ENCODE results near the gene CFAP46.
"Not testable (repeated sequence)": the region's sequence is repeated elsewhere in the genome, so short reads cannot be mapped to it uniquely, and the experiment has no call there.

Gene CFAP46

DNA sequence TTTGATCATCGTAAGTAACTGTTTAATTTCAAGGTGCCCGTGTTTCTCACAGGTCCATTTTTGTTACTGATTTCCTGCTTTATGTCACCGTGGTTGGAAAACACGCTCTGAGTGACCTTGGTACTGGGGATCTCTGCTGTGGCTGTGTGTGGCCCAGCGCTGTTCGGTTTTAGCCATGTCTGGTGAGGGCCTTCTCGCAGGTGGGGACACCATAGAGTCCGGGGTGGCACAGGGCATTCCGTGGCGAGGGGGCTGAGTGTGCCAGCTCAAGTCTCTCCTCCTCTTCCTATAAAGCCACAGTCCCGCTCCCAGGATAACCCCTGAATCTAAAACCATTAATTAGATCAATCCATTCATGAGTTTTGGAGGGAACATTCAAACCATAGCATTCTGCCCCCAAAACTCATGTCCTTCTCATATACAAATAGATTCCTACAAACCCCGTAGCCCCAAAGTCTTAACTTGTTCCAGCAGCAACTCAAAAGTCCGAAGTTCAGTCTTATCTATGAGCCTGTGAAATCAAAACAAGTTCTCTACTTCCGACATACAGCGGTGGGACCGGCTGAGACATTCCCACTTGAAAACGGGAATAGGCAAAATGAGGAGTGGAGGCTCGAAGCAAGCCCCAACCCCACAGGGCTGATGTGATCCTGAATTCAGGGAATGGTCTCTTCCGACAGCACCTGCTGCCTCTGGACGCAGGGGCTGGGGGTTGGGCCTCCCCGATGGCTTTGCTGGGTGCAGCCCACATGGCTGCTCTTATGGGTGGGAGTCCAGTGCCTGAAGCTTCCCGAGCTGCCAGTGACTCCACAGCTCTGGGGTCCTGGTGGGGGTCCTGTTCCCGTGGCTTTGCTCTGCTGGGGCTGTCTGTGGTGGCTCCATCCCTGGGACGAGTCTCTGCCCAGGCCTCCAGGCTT is 101.4 kb downstream of the CFAP46 start:
- no peak for DNase-seq

DNA sequence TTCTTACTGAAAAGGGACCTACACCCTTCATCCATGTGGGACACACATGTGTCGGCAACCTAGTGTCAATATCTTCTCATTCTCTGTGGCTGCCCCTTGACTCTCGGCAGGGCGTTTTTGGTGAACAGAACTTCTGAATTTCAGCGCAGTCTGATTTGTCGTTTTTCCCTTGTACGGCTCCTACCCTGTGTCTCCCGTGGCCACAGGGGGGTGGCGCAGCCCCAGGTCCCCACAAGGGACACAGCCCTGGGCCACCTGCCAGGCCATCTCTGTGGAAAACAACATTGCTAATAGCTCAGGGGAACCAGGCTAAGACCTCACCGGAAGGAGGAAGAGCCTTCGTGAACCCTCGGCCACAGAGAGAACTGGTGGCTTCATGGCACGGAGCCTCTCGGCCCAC is 103.3 kb downstream of the CFAP46 start:
- DNase-seq = no peak

DNA sequence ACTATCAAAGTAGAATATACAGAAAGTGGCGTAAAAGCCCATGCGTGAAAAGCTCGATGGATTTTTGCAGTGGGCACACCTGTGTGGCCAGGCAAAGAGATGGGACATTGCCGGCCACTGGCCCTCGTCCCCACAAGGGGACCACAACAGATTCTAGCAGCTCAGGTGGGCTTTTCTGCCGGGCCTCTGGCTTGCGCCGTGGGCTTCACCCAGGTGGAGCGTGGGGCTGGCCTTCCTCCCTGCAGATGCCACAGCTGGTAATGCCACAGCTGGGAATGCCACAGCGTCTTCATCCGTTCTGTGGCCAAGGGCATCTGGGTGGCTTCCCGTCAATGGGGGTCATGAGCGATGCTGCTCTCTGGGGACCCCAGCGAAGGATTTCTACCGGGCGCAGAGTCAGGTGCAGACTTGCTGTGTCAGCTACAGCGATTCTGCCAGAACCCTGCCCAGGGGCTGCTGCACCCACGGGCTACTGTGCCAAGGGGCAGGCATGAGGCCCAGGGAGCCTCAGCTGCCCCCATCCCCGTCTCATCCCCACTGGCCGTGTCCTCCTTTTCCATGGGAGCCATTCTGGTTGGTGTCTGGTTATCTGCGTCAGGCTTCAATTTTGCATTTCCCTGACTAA is 103.9 kb downstream of the CFAP46 start:
- DNase-seq = no peak

DNA sequence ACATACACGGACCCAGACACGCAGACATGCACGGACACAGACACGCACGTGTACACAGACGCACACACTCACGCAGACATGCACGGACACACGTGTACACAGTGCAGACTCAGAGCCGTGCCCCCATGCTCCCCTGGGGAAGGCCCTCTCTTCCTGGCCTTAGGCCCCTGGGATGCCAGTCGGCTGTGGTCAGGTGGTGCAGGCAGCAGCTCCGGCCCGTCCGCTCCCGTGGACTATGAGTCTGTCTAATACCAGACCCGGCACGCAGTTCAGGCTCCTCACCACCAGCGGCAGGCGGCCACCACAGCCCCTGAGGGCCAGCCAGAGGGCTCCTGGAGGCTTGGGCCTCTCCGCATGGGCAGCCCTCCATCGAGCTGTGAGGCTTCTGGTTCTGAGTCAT is 104.5 kb downstream of the CFAP46 start:
- DNase-seq = no peak

DNA sequence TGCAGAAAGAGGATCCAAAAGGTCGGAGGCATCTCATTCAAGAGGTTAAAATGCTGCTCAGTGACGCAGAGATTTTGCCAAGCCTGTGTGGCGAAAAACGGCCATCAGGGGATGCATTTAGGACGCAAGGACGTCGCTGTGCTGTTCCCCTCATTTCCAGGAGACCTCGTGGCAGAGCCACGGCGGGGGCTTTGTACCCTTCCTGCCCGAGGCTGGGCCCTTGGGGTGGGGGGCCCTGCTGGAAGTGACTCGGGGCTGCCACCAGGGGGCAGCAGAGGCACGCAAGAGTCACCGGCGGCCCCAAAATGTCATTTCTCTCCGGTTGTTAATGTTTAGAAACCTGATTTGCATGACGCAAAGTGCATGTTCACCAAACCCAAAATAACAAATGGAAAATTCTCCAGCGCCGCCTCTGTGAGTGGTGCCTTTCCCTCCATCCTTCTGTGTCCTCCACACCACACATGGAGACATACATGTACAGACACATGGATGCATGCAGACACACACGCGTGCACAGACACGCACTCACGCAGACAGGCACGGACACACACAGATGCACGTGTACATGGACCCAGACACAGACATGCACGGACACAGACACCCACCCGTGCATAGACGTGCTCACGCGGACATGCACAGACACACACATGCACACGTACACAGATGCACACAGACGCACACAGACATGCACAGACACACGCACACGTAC is 105.4 kb downstream of the CFAP46 start:
- no peak for DNase-seq

DNA sequence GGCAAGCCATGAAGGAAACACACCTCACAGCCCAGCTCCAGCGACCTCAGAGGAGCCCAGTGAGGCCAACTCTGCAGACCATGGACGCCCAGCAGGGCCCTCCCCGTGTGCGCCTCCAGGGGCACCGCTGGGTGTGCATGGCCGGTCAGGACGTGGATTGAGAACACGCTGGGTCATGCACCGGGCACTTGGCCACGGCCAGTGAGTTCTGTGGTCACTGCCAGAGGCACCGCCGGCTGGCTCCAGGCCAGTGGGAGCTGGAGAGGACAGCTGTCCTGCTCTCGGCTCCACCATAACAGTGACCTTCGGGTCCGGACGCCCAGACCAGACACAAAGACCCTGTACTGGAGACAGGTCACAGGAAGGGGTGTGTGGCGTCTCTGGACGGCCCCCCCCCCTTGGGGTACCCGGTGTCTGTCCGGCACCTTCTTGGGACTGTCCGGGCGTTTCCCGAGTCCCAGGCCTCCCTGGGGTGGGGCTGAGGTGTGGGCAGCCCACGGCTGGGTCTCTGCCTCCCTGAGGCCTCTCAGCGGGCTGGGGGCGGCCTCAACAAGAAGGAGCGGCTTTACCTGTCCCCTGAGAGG is 106.0 kb downstream of the CFAP46 start:
- no peak for DNase-seq

DNA sequence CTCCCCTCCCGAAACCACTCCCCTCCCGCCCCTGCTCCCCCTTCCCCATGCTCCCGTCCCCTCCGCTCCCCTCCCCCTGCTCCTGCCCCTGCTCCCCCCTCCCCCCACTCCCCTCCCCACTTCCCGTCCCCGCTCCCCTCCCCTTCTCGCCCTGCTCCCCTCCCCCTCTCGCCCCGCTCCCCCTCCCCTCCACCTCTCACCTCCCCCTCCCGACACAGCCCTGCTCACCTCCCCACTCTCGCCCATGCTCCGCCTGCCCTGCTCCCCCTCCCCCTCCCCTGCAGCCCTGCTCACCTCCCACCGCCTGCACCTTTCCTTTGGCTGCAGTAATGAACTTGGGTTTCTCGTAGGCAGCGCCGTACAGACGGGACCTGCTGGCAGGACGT is 106.5 kb downstream of the CFAP46 start:
- no peak for DNase-seq

DNA sequence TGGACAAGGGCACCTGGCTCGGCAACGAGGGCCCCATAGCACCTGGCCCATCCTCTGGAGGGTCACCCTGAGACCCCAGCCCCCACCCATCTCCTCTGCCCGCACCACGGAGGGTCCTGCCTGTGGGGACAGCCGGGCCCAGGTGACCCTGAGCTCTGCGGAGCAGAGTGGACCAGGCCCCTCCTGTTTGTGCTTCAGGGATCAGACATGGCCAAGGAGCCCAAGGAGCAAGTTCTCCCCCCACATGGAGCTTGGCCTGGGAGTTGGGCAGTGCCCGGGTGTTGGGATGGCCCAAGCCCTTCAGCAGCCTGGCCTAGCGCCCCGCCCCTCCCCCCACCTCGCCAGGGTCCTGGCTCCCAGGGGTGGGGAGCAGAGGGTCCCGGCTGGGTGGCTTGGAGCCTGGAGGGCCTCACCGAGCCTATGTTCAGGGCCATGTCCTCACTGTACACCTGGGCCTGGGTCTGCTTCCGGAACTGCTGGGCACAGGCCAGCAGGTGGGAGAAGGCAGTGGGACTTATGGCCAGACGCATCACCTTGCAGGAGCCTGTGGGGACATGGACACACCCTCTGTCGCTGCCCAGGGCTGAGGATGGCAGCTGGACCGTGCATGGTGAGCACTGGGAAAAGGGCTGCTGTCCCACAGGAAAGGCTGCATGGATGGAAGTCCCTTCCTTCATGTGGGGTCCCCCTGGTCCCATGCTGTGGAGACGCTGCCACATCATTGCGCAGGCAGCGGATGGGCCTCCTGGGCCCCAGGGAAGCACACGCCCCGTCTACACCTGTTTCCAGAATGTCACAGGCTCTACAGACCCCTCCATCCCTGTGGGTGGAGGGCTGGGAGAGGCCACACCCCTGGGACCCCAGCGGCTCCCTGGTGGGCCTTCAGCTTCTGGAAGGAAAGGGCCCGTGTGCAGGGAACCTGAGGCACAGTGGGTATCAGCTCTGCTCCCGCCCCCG is 107.2 kb downstream of the CFAP46 start:
- no peak for DNase-seq

DNA sequence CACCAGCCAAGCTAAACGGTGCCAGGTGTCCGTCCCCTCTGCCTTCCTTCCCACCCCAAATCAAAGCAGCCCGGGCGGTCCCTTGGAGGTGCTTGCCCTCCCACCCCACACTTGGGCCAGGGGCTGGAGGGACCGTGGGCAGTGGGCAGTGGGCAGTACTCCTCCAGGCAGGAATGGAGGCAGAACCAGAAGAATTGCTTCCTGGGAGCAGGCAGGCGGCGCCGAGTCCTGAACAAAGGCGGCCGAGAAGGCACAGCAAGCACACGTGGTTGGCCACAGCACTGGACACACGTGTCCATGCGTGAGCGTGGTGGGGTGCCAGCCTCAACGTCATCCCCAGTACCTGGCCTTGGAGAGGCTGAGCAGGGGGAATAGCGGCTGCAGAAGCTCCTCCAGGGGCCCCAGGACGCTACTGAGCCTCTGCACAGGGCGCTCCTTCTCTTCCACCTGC is 108.0 kb downstream of the CFAP46 start:
- DNase-seq = no peak

DNA sequence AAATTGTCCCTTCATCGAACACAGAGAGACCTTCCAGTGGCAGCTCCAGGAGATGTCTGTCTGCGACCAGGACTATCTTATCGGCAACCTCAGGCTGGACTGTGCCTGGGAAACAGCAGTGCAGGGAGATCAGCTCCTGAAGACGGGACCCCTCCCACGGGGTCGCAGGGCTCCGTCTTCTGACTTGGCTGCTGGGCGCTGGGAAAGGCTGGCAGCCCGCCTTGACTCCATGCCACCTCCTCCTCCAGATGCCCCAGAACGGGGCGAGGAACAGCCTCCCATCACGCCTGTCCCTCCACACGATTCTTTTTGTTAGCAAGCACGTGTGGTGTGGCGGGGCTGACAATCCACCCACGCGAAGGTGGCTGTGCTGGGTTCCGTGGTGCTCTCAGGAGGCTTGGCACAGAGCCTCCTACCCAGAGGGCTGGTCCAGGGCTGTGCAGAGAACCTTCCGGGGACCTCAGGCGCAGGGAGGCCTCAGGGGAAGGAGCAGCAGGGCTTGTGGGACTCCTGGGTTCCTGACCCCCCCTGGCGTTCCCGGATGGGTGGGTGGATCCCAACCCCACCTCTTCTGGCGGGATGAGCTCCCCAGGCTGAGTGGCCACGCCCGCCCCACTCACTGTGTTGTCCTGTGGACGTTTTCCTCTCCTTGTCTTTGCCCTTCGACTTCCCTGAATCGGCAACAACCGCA is 108.8 kb downstream of the CFAP46 start:
- DNase-seq = no peak

DNA sequence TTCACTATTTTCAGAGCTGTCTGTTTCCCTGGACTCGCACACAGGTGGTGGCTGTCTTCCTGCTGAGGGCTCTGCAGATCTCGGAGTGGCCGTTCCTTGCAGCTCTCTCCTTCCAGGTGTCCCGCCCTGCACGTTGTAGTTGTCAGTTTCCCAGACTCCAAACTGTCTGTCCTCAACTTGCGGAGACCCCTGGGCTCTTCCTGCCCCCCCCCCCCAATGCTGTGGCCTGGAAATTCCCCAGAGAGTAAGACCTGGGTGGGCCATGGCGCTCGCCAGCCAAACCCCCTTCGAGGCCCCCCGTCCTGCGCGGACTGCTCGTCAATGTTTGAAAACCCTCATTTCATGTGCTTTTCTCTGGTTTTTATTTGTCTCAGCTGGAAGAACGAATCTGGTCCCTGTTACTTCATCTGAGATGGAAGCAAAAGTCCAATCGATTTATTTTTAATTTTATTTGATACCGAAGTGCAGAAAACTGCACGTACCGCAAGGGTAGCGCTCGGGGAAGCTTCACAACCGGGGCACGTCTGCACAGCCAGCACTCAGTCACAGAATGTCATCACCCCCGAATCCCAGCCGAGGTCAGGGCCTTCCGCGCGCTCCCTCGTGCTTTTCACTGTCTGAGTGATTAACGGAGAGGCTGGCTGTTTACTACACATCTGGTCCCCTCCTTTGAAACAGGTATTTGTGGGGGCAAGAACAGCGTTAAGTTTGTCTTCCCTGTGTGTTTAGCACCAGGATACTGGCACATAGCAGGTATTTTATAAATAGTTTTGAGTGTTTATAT is 110.0 kb downstream of the CFAP46 start:
- no peak for DNase-seq

DNA sequence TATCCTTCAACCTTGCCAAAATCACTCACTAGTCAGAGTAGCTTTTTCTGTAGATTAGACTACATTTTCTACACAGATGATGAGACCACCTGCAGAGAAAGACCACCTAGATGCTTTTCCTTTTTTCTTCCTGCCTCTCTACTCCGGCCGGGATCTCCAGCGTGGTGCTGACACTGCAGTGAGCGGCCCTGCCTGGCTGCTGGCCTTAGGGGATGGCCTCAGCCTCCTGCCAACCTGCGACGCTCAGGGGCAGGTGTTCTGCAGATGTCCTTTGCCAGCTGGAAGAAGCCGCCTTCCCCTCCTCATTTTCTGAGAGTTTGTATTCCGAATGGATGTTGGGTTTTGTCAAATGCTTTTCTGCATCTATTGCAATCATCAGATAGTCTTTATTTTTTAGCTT is 113.0 kb downstream of the CFAP46 start:
- DNase-seq = no peak

DNA sequence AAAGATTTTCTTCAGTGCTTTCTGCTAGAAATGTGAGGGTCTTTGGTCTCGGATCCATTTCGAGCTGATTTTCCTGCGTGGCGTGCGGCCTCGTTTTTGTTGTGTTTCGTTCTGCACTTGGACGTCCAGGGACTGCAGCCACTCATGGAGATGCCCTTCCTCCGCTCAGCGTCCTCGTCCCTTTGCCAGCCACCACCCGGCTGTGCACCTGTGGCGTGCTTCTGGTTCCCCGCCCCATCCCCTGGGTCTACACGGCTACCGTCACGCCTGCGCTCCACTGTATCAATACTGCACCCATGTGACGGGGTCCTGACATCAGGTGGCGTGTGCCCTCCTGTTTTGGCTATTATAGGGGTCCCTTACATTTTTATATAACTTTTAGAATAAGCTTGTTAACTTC is 113.7 kb downstream of the CFAP46 start:
- no peak for DNase-seq

DNA sequence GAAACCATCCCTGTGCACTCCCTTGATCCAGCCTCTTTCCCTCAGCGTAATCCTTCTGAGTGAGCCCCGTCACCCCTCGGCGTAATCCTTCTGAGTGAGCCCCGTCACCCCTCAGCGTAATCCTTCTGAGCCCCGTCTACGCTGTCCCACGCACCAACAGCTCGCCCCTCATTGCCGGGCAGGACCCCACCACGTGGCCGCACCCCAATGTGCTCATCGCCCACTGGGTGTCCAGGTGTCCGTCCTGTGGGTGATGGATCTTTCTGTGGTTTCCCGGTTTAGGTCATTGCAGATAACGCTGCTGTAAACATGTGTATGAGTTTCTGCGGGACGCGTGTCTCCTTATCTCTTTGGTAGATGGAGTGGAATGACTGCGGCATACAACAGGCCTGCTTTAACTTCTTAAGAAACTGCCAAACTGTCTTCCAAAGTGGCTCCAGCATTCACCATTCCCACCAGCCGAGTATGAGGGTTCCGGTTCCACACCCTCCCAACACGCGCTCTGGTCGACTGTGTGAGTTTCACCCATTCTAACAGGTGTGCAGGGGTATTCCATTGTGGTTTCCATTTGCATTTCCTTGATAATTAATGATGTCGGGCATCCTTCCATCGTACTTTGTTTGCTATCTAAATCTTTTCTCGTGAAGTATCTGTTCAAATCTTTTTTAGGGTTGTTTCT is 114.4 kb downstream of the CFAP46 start:
- DNase-seq = no peak

DNA sequence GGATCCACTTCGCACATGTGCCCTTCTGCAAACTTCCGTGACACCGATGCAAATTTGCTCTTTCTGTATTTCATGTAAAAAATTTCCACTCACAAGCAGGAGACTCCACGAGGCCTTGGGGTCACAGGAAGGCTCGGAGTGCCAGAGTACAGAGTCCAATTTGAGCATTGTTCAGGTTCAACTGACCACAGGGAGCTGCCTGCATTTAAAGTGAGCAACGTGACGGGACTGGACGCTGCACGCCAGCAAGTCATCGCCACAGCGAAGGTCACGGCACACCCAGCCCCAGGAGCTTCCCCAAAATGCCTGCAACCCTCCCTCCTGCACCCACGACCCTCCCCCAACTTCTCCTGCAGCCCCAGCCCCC is 115.0 kb downstream of the CFAP46 start:
- no peak for DNase-seq

DNA sequence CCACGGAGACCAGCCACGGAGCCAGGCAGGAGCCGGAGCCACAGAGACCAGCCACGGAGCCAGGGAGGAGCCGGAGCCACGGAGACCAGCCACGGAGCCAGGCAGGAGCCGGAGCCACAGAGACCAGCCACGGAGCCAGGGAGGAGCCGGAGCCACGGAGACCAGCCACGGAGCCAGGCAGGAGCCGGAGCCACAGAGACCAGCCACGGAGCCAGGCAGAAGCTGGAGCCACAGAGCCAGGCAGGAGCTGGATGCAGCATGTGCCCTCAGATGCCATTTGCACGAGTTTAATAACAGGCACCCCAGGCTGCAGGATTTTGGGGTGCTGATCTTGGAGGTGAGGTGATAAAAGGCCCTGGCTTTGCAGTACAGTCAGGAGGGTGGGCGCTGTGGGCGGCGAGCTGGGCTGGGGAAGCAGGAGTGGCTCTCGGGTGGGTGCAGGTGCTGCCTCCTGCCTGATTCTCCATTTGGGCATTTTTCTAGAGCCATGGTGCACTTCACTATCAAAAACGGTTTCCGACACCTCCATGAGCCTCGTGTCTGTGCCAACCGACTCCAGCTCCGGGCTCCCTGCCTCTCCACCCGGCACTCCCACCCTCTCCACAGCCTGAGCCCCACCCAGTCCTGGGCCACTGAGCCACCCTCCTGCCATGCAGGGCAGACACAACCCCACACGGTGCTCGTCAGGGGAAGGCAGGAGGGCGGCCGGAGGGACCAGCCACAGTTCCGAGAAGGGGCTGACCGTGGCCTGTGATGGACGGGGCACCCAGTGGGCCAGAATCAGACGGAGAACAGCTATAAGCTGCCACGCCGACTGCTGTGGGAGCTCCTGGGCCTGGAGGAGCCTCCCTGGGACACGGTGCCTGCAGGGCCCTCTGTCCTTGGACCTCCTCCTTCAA is 115.6 kb downstream of the CFAP46 start:
- DNase-seq = no peak

DNA sequence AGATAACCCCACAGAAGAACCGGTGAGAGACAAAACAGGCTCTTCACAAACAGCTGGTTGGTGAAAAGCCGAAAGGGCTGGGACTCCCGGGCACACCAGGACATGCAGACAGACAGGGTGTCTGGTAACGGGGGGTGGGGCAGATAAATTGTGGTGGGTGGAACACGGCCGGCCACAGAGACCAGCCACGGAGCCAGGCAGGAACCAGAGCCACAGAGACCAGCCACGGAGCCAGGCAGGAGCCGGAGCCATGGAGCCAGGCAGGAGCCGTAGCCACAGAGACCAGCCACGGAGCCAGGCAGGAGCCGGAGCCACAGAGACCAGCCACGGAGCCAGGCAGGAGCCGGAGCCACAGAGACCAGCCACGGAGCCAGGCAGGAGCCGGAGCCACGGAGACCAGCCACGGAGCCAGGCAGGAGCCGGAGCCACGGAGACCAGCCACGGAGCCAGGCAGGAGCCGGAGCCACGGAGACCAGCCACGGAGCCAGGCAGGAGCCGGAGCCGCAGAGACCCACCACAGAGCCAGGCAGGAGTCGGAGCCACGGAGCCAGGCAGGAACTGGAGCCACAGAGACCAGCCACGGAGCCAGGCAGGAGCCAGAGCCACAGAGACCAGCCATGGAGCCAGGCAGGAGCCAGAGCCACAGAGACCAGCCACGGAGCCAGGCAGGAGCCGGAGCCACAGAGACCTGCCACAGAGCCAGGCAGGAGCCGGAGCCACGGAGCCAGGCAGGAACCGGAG is 116.4 kb downstream of the CFAP46 start:
- DNase-seq = not testable (repeated sequence)

DNA sequence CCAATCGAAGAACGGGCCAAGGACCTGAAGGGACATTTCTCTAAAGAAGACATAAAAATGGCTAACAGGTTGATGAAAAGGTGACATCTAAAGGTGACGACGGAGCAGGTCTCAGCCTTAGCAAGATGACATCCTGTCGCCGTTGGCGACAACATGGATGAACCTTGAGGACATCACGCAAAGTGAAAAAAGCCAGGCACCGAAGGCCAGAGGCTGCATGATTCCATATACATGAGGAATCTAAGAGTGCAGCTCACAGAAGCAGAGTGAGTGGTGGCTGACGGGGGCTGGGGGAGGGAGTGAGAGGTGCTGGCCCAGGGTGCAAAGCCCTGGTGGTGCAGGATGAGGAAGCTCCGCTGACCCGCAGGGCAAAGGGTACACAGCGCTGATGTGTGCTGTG is 122.3 kb downstream of the CFAP46 start:
- DNase-seq = no peak

Measured in cortex of kidney (tissue), 1 donor.